GM21737 (cell line): ENCODE measurements around the gene KDSR.

ENCODE experiments used
- ATAC-seq: cut with Tn5 transposase; IDR thresholded peaks from one replicate; pipeline ENCODE4 v1.9.1; 2021; ENCODE audit warnings: mild to moderate bottlenecking, moderate library complexity; ENCODE audit not compliant: unreplicated experiment

The KDSR gene

DNA sequence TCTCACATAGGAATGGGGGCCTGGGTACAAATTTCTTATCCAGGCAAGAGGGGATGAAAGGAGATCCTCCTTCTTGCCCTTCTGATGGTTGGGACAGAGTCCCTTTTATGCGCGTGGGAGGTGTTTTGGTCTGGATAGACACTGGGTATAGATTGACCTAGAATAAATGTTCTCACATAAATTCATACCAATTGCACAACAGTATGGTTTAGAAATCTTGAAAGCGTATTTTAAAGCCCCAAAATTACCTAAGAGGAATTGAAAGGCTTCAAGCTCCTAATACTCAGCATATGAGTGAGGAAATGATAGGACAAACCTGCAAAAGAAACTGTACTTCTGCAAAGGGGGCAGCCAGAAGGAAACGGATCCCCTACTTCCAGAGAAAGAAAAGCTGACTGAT is 44.8 kb downstream of the KDSR start:
- no peak for ATAC-seq

DNA sequence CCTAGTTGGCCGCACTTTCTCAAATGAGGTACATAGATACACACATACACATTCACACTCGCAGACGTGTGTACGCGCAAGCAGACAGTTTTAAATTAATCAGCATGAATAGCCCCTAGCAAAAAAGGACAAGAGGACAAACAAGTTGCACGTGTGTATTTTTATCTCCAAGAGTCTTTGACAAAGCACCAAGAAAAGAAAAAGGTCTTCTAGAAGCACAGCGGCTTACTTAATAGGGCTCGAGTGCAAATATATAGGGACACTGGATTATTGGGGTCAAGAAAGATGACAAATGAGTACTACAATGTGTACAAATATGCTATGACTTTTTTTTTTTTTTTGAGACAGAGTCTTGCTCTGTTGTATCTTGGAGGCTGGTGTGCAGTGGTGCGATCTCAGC is 45.7 kb downstream of the KDSR start:
- ATAC-seq: no peak

DNA sequence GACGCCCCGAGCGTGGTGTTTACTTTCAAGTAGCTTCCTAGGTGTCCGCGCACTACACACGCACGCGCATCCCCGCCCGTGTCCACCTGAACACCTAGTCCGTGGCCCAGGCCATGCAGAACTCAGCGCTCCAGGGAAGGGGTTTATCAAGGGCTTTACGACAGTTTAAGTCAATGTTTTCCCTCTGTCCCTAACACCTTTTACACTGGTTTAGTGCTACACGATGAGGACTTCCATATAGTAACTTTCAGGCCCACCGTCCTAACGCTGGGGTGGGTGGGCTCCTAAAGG is 46.1 kb downstream of the KDSR start:
- no peak for ATAC-seq

DNA sequence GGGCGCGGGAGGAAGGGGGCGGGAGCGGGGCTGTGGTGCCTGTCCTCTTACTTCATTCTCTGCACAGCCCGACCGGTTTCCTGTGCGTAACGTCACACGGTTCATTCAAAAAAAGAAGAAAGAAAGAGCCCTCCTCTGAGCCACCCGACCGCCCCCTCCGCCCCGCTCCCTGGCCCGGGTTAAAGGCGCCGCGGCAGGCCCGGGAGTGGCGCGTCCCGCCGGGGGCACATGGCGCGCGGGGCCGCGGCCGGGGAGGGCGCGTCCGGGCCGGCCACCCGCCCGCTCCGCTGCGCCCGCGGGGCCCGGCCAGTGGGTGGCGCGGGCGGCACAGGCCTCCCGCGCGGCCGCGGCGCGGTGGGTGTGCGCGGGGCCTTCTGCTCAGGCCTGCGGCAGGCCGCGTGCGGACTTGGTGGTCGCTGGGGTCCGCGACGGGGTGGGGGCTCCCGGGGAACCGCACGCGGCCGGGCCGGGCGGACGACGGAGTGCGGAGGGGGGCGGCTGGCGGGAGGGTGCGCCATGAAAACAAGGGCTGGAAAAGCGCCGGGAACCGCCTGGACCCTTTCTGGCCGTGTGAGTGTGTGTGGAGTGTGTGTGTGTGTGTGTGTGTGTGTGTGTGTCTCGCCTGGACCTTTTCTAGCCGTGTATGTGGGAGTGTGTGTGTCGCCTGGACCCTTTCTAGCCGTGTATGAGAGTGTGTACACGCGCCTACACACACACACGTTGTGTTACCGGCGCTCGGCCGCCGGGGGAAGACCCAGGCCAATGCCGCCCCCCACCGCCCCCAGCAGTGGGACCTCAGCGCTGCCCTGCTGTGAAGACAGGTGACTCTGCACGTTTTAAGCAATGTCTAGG is 46.7 kb downstream of the KDSR start:
- peak; percentile 50 for ATAC-seq

DNA sequence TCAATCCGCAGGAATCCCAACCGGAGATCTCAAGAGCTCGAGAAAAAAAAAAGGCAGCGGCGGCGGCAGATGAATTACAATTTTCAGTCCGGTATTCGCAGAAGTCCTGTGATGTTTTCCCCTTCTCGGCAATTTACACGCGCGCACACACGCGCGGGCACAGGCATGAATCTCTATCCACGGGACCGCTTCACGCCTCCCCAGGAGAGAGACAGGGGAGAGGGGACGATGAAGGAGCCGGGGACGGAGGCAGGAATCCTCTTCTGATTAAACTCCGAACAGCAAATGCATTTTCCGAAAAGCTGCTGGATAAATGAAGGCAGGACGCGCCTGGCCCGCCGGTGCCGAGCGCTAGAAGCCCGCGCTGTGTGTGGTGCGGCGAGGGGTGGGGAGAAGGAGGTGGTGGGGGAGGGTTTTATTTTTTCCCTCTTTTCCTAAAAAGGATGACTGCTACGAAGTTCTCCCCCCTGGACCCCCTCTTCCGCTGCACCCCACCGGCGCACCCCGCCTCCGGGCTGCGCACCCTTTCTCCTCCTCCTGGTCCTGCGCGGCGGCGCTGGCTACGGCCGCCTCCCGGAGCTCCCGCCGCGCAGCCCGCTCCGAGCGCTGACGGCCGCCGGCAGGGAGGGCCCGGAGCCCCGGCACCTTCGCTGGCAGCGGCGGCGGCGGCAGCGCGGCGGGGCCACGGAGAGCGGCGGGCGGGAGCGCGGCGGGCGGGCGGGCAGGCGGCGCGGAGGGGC is 47.5 kb downstream of the KDSR start, which contains the start of gene BCL2:
Gene BCL2, minus strand, starts transcription at position 387 of the 740 bp plus-strand sequence.
- peak; percentile 15 for ATAC-seq

DNA sequence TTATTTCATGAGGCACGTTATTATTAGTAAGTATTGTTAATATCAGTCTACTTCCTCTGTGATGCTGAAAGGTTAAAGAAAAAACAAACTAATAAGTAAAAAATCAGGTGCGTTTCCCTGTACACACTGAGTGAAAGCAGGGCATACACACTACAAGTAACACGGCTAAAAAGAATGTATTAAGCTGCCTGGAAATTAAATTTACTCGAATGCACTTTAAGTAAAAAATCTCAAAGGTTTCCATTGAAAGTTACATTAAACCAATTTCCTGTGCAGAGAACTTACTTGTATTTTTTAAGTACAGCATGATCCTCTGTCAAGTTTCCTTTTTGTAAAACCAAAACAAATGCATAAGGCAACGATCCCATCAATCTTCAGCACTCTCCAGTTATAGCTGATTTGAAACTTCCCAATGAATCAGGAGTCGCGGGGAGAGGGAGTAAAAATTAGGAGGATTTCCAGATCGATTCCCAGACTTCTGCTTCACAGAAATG is 48.1 kb downstream of the KDSR start:
- no peak for ATAC-seq

DNA sequence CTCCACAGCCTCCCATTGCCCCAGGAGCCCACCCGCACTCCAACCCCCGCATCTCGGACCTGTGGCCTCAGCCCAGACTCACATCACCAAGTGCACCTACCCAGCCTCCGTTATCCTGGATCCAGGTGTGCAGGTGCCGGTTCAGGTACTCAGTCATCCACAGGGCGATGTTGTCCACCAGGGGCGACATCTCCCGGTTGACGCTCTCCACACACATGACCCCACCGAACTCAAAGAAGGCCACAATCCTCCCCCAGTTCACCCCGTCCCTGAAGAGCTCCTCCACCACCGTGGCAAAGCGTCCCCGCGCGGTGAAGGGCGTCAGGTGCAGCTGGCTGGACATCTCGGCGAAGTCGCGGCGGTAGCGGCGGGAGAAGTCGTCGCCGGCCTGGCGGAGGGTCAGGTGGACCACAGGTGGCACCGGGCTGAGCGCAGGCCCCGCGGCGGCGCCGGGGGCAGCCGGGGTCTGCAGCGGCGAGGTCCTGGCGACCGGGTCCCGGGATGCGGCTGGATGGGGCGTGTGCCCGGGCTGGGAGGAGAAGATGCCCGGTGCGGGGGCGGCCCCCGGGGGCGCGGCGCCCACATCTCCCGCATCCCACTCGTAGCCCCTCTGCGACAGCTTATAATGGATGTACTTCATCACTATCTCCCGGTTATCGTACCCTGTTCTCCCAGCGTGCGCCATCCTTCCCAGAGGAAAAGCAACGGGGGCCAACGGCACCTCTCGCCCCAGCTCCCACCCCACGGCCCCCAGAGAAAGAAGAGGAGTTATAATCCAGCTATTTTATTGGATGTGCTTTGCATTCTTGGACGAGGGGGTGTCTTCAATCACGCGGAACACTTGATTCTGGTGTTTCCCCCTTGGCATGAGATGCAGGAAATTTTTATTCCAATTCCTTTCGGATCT is 48.8 kb downstream of the KDSR start:
- ATAC-seq: peak; percentile 44

DNA sequence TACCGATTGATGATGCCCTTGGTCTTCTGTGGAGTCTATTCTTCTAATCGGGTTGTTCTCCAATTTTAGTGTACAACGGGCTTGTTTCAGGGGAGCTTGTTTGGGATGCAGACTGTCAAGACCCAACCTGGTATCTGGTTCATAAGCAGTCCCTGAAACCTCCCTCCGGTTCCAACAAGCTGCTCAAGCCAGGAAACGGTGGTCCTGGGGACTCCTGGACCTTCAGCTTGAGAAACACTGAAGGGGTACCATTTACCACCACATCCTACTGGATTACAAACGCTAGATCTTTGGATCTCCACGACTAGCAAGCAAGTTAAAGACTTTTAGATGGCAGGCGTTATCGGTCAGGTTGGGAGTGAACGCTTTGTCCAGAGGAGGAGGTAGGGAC is 49.5 kb downstream of the KDSR start:
- no peak for ATAC-seq

DNA sequence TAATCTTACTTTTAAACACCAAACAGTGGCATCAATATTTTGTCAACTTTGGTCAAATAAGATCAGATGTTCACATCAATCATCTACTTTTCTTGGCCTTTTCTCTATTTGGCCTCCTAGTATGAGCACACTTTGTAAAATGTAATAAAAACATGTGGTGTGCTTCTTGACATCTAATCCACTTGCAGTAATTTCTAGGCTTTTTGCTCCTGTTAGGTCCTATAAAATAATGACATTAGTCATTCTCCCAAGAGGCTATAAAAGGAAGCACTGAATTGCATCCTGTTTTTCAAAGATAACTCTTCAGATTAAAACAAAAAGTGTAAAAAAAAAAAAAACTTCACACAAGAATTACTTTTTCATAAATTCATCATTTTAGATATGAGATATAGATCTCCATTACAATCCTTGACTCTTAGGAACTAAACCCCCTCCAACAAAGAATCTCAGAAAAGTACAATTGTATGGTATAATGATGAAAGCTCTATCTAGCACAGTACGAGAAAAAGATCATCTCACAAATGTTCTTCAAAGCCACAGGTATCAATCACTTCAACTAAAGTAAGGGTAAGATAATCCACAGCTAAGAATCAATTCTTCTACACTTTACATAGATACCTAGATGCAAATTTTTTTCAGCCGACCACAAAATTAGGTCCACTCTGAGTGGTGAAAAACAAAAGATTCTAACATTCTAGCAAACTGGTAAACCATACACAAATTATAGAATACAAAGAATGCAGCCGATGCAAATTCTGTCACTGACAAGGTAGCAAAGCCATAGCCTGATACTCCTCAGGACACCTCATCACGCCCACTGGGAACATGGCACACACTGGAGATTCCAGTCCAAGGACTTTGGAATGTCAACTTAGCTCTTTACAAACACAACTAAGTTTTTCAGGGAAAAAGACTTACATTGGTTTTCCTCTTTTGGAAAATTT is 50.1 kb downstream of the KDSR start:
- no peak for ATAC-seq

DNA sequence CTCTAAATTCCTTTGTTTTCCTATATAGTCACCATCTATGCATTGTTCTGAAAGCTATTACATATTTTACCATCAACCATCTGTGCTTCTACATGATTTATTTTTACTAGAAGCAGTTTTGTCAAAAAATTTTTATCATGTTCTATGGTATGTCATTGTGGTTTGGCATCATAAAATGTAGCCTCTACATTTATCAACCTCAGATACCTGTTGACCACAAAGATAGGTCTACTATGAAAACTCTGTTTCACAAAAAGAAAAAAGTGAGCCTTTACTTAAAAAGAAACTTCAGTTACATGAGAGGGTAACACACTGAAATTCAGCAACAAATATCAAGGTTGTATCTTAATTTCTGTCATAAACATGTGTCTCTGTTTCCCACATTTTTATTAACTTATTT is 51.1 kb downstream of the KDSR start:
- no peak for ATAC-seq

DNA sequence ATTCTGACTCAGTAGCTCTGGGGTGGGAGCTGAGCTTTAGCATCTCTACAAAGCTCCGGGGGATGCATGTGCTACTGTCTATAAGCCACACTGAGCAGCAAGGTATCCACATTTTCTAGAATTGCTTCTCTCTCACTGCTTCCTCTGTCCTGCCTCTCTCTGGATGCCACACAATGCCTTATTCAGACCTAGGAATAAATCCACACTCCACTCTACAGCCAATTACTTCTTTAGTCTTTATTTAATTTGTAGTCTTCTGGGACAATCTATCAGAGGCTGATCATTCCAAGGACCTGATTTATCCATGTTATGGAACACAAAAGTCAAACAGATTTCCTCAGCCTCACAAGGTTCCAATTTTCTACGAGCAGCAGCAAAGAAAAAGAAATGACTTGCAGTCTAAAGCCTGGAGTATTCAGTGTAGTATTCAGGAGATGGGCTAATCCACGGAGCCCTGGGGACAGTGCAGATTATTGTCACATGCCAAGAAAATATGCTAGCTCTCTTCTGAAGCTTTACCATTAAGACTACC is 51.8 kb downstream of the KDSR start:
- no peak for ATAC-seq

DNA sequence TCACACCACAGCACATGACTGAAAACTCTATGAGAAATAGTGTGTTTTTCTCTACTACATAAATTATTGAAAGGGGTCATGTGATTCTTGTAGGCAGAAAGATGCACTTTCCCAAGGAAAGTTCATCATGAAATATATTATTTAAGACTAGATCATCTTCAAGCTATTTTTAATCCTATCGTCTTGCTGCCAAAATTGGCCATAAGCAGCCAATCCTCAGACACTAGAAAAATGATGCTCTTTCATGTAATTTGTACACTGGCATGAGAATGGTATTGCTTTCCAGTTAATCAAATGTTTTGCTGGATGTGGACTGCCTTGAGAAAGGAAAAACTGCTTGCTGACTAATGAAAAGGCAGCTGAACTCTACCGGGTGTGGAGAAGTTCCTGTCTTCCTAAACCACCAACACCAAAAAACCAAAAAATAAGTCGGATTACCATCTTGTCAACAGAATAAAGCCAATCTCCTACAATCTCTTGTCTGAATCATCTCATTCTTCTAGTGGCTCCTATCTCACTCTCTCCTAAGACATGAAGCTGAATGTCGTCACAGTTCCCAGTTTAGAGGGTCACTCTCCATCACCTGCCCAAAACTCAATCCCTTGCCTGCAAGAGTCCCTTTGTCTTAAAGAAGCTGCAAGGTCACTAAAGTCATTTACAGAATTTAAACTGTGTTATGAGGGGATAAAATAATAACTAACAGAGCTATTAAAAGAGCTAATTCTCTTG is 52.8 kb downstream of the KDSR start:
- ATAC-seq: no peak

DNA sequence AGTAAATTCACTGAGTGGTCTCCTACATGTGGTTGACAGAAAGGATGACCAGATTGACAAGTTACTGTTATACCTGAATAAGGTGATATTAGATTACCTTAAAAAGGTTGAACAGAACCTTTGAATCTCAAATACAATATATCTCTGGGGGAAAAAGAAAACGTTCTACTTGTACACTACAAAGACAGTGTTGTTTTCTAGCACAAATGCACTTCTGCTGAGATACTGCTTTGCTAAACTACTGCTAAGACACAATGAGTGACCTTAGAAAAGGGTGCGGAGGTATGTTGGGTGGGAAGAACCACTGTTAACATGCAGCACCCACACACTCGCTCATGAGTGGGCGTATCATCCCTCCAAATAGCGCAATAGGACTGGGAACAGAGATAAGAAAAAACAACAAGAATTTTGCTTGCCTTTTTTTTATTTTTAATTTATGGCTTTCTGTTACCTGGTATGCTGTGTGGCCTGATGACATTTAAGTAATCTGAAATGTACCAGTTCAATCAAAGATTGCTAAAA is 53.5 kb downstream of the KDSR start:
- ATAC-seq: no peak

DNA sequence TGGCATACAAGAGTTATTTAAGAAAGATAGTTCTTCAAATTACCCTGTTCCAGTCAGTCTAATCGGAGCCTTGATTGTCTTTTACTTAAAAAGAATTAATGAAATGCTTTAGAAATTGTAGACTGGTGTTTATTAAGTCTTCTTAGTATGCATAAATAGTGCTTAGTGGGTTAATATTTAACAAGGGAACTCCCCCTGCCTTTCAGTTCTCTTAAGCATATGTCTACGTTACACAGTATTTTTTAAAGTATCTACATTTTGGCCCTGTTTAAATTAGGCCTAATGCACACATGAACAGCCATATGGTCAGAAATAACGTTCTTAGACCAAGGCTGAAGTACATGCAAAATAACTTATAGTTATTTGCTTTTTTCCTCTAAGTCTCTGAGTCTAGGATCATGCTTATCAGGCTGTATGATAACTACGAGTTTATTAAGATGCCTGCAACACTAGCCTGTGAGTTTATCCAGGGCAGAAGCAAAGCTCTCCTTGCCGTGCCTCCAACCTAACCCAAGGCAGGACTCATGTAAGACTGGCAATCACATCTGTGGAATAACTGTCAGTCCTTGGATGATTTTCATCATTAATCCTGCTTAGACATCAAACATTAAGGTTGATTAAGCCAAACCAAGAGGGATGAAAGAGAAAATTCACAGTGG is 54.1 kb downstream of the KDSR start:
- ATAC-seq: peak; percentile 32

DNA sequence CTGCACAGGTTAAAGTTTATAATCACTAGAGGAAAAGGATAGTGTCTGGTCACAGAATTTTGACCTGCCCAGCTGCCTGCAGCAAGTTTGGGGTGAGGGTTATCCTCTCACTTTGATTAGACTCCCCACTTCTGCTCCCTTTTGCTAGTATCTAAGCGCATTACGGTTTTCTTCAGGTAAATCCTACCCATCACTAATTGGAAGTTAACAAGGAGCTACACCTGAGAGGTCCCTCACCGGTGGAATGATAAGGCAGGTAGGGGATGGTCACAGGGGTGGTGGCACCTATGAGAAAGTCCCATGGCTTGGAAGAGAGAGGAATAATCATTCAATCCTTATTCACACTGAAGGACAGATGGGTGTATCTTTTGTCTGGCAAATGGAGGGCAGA is 55.0 kb downstream of the KDSR start:
- ATAC-seq: peak; percentile 2

DNA sequence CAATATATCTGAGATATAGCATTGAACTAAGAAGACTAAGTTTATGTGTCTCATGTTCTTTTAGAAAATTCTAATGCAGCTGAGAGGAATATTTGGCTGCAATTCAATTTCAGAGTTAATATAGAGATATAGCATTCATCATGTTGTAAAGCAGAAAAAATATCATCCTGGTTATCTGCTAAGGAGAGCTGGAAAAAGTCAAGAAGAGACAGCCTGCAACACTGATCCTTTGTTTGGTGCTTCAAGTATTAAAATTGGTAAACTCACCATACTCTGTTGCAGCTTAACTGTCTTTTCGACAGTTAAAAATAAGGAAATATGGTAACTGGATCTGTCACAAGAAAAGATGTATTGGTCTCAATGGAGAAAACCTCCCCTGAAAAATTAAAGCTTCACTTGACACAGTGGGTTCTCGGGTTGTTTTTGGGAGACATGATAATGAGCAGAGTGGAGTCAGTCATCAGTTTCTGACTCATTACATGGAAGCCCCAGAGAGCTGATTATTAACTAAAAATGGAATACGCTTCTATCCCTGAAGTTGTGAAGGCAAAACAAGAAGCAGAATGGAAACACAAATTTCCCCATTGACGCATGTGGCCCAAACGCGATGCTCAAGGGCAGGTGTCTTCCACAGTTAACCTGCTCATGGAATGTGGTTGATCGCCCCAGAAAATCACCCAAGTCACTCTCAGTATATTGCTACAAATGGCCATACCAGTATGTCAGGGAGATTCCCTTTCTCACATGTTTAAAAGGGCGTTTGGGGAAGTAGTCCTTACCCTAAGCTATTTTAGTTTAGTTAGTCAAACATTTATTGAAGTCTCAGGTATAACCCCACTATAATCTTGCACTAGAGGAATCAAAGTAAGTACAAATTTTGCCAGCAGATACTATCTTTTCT is 55.6 kb downstream of the KDSR start:
- ATAC-seq: peak; percentile 56

DNA sequence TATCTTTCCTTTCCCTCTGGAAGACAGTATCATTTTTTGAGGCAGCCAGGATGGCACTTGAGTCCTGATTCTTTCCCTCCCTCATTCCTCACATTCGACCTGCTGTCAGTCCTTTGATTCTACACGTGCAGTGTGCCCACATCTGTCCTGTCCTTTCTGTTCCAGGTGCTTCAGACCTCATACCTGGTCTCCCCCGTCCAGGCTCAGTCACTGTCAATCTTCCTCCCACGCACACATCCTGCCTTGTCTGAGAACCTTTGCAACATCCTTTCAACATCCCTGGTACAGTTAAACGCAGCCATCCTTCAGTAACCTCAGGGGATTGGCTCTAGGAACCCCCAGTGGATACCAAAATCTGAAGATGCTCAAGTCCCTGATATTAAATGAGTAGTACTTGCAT is 57.6 kb downstream of the KDSR start:
- ATAC-seq: no peak
